ENCODE measurements around the gene LTB4R2. TPM values are rescaled to one million over a fixed set of nuclear protein-coding genes. Genes with fewer than 3 reads are reported as not detected.
A peak's percentile ranks its signal among the peaks of the same experiment; 100 is the strongest.

LTB4R2 gene
- total and polyA plus RNA-seq, 2 experiments from 2014 or later: 0.40 to 12.6 TPM

DNA sequence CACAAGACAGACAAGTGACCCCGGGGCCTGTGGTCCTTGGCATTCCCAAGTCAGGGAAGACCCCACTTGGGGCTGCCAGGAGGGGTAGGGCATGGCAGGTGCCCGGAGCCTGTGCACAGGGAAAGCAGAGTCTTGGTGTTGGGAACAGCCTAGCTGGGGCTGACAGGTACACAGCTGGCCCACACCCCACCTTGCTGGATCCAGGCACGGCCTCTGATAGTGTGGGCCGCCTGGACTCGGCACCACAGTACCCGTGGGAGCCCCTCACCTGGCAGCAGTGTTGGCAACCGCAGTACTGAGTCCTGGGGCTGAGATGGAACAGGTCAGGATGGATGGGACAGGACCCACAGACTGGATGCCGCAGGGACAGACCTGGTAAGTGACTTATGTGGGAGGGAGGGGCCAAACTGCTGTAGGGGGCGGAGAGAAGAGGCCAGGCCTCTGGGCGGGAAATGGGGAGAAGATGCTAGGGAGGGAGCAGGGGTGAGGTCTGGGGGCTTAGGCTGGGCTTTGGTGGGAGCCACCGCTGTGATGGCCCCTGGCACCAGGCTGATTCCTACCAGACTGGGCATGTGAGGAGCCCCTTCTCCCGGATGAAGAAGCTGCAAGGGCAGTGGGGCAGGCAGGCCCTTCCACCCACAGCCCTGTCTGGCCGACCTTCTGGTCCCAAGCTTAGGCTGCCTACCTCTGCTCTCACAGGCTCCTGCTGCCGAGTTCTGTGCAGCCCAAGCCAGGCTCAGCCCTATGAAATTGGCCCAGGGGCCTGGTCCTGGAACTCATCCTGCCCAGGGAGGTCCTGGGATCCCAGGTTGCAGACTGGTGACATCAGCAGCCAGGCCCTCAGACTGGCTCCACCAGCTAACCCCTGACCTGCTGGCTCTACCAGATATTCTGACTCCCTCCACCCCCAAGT, 46.9 kb upstream of the LTB4R2 start, which contains the start of gene TGM1:
Gene TGM1 (minus strand): TSS at position 357 of the 913 bp plus-strand sequence. CDS start 825 bp downstream, outside the sequence.
- Histone ChIP-seq H3K4me3 (no peak within 1 kb of the TSS), H3K27ac (ENCODE audit: low read depth) (no peak within 1 kb of the TSS), H2AFZ (no peak within 1 kb of the TSS), H3K36me3 (ENCODE audit: insufficient read depth) (no peaks in the 10 kb centered on the region), H3K27me3 (ENCODE audit: insufficient read depth) (no peaks in the 10 kb centered on the region), H3K4me1 (ENCODE audit: insufficient read depth) (no peaks in the 10 kb centered on the region), H3K79me2 (replicated peaks; ENCODE audit: insufficient read depth) (no peaks in the 10 kb centered on the region), H4K20me1 (replicated peaks; ENCODE audit: insufficient read depth) (no peaks in the 10 kb centered on the region), H3K4me2 (no peak within 1 kb of the TSS), H3F3A (replicated peaks; ENCODE audit: low read depth) (no peaks in the 10 kb centered on the region), H3K9me2 (ENCODE audit: insufficient read depth) (no peaks in the 10 kb centered on the region)
- Mint-ChIP-seq H3K27ac (no peak within 1 kb of the TSS), H3K4me3 (no peak within 1 kb of the TSS), H3K27me3 (ENCODE audit: insufficient read depth, low read depth, poor library complexity) (peaks cover 13% of the 10 kb centered on the region), H3K36me3 (ENCODE audit: low read depth) (peaks cover 6% of the 10 kb centered on the region; the same call in 2 of the 3 replicates), H3K9me3 (no peaks in the 10 kb centered on the region), H3K4me1 (peaks cover 7% of the 10 kb centered on the region)
- TF ChIP-seq JUNB (IDR thresholded peaks at IDR 0.05; ENCODE audit: unreplicated experiment) (no peak), ZNF114 (CRISPR knock-in tag; IDR thresholded peaks at IDR 0.05) (no peak), NANOG (IDR thresholded peaks at IDR 0.05; ENCODE audit: borderline replicate concordance) (no peak), EZH2phosphoT487 (IDR thresholded peaks at IDR 0.05; ENCODE audit: unreplicated experiment) (no peak), POLR2AphosphoS5 (IDR thresholded peaks at IDR 0.05; ENCODE audit: low read depth) (no peak), STAT1 (IDR thresholded peaks at IDR 0.05; ENCODE audit: unreplicated experiment) (no peak)
- TF ChIP-seq, protein P1, sequence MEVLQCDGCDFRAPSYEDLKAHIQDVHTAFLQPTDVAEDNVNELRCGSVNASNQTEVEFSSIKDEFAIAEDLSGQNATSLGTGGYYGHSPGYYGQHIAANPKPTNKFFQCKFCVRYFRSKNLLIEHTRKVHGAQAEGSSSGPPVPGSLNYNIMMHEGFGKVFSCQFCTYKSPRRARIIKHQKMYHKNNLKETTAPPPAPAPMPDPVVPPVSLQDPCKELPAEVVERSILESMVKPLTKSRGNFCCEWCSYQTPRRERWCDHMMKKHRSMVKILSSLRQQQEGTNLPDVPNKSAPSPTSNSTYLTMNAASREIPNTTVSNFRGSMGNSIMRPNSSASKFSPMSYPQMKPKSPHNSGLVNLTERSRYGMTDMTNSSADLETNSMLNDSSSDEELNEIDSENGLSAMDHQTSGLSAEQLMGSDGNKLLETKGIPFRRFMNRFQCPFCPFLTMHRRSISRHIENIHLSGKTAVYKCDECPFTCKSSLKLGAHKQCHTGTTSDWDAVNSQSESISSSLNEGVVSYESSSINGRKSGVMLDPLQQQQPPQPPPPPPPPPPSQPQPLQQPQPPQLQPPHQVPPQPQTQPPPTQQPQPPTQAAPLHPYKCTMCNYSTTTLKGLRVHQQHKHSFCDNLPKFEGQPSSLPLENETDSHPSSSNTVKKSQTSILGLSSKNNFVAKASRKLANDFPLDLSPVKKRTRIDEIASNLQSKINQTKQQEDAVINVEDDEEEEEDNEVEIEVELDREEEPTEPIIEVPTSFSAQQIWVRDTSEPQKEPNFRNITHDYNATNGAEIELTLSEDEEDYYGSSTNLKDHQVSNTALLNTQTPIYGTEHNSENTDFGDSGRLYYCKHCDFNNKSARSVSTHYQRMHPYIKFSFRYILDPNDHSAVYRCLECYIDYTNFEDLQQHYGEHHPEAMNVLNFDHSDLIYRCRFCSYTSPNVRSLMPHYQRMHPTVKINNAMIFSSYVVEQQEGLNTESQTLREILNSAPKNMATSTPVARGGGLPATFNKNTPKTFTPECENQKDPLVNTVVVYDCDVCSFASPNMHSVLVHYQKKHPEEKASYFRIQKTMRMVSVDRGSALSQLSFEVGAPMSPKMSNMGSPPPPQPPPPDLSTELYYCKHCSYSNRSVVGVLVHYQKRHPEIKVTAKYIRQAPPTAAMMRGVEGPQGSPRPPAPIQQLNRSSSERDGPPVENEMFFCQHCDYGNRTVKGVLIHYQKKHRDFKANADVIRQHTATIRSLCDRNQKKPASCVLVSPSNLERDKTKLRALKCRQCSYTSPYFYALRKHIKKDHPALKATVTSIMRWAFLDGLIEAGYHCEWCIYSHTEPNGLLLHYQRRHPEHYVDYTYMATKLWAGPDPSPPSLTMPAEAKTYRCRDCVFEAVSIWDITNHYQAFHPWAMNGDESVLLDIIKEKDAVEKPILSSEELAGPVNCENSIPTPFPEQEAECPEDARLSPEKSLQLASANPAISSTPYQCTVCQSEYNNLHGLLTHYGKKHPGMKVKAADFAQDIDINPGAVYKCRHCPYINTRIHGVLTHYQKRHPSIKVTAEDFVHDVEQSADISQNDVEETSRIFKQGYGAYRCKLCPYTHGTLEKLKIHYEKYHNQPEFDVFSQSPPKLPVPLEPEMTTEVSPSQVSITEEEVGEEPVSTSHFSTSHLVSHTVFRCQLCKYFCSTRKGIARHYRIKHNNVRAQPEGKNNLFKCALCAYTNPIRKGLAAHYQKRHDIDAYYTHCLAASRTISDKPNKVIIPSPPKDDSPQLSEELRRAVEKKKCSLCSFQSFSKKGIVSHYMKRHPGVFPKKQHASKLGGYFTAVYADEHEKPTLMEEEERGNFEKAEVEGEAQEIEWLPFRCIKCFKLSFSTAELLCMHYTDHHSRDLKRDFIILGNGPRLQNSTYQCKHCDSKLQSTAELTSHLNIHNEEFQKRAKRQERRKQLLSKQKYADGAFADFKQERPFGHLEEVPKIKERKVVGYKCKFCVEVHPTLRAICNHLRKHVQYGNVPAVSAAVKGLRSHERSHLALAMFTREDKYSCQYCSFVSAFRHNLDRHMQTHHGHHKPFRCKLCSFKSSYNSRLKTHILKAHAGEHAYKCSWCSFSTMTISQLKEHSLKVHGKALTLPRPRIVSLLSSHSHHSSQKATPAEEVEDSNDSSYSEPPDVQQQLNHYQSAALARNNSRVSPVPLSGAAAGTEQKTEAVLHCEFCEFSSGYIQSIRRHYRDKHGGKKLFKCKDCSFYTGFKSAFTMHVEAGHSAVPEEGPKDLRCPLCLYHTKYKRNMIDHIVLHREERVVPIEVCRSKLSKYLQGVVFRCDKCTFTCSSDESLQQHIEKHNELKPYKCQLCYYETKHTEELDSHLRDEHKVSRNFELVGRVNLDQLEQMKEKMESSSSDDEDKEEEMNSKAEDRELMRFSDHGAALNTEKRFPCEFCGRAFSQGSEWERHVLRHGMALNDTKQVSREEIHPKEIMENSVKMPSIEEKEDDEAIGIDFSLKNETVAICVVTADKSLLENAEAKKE (CRISPR knock-in tag; IDR thresholded peaks at IDR 0.05): no peak
- TF ChIP-seq, protein P2, sequence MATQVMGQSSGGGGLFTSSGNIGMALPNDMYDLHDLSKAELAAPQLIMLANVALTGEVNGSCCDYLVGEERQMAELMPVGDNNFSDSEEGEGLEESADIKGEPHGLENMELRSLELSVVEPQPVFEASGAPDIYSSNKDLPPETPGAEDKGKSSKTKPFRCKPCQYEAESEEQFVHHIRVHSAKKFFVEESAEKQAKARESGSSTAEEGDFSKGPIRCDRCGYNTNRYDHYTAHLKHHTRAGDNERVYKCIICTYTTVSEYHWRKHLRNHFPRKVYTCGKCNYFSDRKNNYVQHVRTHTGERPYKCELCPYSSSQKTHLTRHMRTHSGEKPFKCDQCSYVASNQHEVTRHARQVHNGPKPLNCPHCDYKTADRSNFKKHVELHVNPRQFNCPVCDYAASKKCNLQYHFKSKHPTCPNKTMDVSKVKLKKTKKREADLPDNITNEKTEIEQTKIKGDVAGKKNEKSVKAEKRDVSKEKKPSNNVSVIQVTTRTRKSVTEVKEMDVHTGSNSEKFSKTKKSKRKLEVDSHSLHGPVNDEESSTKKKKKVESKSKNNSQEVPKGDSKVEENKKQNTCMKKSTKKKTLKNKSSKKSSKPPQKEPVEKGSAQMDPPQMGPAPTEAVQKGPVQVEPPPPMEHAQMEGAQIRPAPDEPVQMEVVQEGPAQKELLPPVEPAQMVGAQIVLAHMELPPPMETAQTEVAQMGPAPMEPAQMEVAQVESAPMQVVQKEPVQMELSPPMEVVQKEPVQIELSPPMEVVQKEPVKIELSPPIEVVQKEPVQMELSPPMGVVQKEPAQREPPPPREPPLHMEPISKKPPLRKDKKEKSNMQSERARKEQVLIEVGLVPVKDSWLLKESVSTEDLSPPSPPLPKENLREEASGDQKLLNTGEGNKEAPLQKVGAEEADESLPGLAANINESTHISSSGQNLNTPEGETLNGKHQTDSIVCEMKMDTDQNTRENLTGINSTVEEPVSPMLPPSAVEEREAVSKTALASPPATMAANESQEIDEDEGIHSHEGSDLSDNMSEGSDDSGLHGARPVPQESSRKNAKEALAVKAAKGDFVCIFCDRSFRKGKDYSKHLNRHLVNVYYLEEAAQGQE (IDR thresholded peaks at IDR 0.05; ENCODE audit: unreplicated experiment): no peak
- TF ChIP-seq, protein P3, sequence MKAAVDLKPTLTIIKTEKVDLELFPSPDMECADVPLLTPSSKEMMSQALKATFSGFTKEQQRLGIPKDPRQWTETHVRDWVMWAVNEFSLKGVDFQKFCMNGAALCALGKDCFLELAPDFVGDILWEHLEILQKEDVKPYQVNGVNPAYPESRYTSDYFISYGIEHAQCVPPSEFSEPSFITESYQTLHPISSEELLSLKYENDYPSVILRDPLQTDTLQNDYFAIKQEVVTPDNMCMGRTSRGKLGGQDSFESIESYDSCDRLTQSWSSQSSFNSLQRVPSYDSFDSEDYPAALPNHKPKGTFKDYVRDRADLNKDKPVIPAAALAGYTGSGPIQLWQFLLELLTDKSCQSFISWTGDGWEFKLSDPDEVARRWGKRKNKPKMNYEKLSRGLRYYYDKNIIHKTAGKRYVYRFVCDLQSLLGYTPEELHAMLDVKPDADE (IDR thresholded peaks at IDR 0.05): no peak
- TF ChIP-seq, protein P4, sequence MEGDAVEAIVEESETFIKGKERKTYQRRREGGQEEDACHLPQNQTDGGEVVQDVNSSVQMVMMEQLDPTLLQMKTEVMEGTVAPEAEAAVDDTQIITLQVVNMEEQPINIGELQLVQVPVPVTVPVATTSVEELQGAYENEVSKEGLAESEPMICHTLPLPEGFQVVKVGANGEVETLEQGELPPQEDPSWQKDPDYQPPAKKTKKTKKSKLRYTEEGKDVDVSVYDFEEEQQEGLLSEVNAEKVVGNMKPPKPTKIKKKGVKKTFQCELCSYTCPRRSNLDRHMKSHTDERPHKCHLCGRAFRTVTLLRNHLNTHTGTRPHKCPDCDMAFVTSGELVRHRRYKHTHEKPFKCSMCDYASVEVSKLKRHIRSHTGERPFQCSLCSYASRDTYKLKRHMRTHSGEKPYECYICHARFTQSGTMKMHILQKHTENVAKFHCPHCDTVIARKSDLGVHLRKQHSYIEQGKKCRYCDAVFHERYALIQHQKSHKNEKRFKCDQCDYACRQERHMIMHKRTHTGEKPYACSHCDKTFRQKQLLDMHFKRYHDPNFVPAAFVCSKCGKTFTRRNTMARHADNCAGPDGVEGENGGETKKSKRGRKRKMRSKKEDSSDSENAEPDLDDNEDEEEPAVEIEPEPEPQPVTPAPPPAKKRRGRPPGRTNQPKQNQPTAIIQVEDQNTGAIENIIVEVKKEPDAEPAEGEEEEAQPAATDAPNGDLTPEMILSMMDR (conservative IDR thresholded peaks at IDR 0.05; ENCODE audit: low read depth in 2 of 2): no peak
- ATAC-seq (peak; percentile 72), DNase-seq (ENCODE audit: low spot score) (peak; percentile 56)

Data from GM23338 (cell line).